NCI-H2196 treated with DMSO at 0.1 percent for 48 hours (cell line): ENCODE measurements around the gene EIF4E2.
A peak's percentile ranks its signal among the peaks of the same experiment; 100 is the strongest.

Experiments used
- DNase-seq: peaks from one replicate; lab custom pipeline; 2025; ENCODE audit not compliant: unreplicated experiment; lab: John Stamatoyannopoulos, UW

EIF4E2 gene

GRCh38 chr2:232550354-232551249, at the start of gene EIF4E2, which contains the start of gene TIGD1:
Gene EIF4E2 (plus strand): TSS chr2:232550689. CDS start chr2:232550725, 36 bp downstream.
Gene TIGD1 (minus strand): TSS chr2:232550557. CDS start chr2:232549882, 675 bp downstream.
- DNase-seq = peak; percentile 84

- no peak for DNase-seq
Observed at GRCh38 chr2:232501331-232501771, 49.1 kb upstream of the EIF4E2 start.

GRCh38 chr2:232501794-232502390, 48.6 kb upstream of the EIF4E2 start:
- no peak for DNase-seq

- no peak for DNase-seq
Observed at GRCh38 chr2:232502511-232502910, 48.0 kb upstream of the EIF4E2 start.

- DNase-seq = no peak
Observed at GRCh38 chr2:232502911-232503808, 47.3 kb upstream of the EIF4E2 start.

GRCh38 chr2:232503809-232504323, 46.6 kb upstream of the EIF4E2 start:
- no peak for DNase-seq

- DNase-seq = peak; percentile 38
Observed at GRCh38 chr2:232504438-232504837, 46.1 kb upstream of the EIF4E2 start.

- DNase-seq = no peak
Observed at GRCh38 chr2:232505856-232506255, 44.6 kb upstream of the EIF4E2 start.

GRCh38 chr2:232506709-232507108, 43.8 kb upstream of the EIF4E2 start:
- DNase-seq = no peak

GRCh38 chr2:232508251-232508650, 42.2 kb upstream of the EIF4E2 start:
- no peak for DNase-seq

GRCh38 chr2:232511336-232511890, 39.1 kb upstream of the EIF4E2 start:
- DNase-seq = no peak

GRCh38 chr2:232512602-232513001, 37.9 kb upstream of the EIF4E2 start:
- DNase-seq = no peak

- no peak for DNase-seq
Observed at GRCh38 chr2:232513353-232513752, 37.1 kb upstream of the EIF4E2 start.

- DNase-seq = no peak
Observed at GRCh38 chr2:232515639-232516038, 34.9 kb upstream of the EIF4E2 start.

GRCh38 chr2:232516551-232516950, 33.9 kb upstream of the EIF4E2 start:
- DNase-seq = no peak

GRCh38 chr2:232518844-232519243, 31.6 kb upstream of the EIF4E2 start:
- DNase-seq = no peak

- no peak for DNase-seq
Observed at GRCh38 chr2:232519581-232520438, 30.7 kb upstream of the EIF4E2 start, which contains the start of gene PRSS56. Gene PRSS56 (plus strand): TSS chr2:232520388. CDS start chr2:232520599, 211 bp downstream.

GRCh38 chr2:232520489-232520888, 30.0 kb upstream of the EIF4E2 start:
- no peak for DNase-seq

- DNase-seq = no peak
Observed at GRCh38 chr2:232521098-232521497, 29.4 kb upstream of the EIF4E2 start.
